HT-29 (cell line): Measurements from ENCODE around the gene NRBF2. TPM values are rescaled to one million over a fixed set of nuclear protein-coding genes. Genes with fewer than 3 reads are reported as not detected.
A peak's percentile ranks its signal among the peaks of the same experiment; 100 is the strongest.
"Not testable (repeated sequence)": the region's sequence is repeated elsewhere in the genome, so short reads cannot be mapped to it uniquely, and the experiment has no call there.

Experiments
- DNase-seq: peaks from one replicate; pipeline ENCODE4 v3.0.0-alpha.2; 2015; ENCODE audit warnings: low spot score
- total RNA-seq: library from RNA; depleted of rRNA; stranded (reverse); fragments of >200 nt; shearing (Covaris generic); gene quantifications from 2 replicates; pipeline ENCODE4 v1.2.3, GENCODE V29; 2014

The NRBF2 gene
- total RNA-seq, 1 experiment from 2014 or later, result 5.2 TPM

- DNase-seq, result no peak
Observed at GRCh38 chr10:63116452-63117072, 16.6 kb upstream of the NRBF2 start.

GRCh38 chr10:63119041-63119440 lies 14.1 kb upstream of the NRBF2 start:
- no peak for DNase-seq

GRCh38 chr10:63120554-63120953 lies 12.6 kb upstream of the NRBF2 start:
- DNase-seq, result no peak

- no peak for DNase-seq
Observed at GRCh38 chr10:63123727-63124362, 9.3 kb upstream of the NRBF2 start.

GRCh38 chr10:63125459-63125858 lies 7.7 kb upstream of the NRBF2 start:
- DNase-seq, result no peak

- DNase-seq, result no peak
Observed at GRCh38 chr10:63128443-63128842, 4.7 kb upstream of the NRBF2 start.

GRCh38 chr10:63129888-63130287 lies 3.2 kb upstream of the NRBF2 start:
- DNase-seq, result no peak

GRCh38 chr10:63132651-63133055 lies 475 bp upstream of the NRBF2 start:
- no peak for DNase-seq

GRCh38 chr10:63133821-63134557 lies 861 bp downstream of the NRBF2 start:
- peak; percentile 19 for DNase-seq

GRCh38 chr10:63137306-63137705 lies 4.2 kb downstream of the NRBF2 start:
- no peak for DNase-seq

GRCh38 chr10:63140077-63140476 lies 6.9 kb downstream of the NRBF2 start:
- DNase-seq, result no peak

- no peak for DNase-seq
Observed at GRCh38 chr10:63142136-63142535, 9.0 kb downstream of the NRBF2 start.

- DNase-seq, result no peak
Observed at GRCh38 chr10:63143987-63144386, 10.9 kb downstream of the NRBF2 start.

- no peak for DNase-seq
Observed at GRCh38 chr10:63145782-63146181, 12.7 kb downstream of the NRBF2 start.

- DNase-seq, result no peak
Observed at GRCh38 chr10:63146503-63146902, 13.4 kb downstream of the NRBF2 start.

- no peak for DNase-seq
Observed at GRCh38 chr10:63150745-63151144, 17.6 kb downstream of the NRBF2 start.

GRCh38 chr10:63153868-63154545 lies 20.9 kb downstream of the NRBF2 start:
- DNase-seq, result not testable (repeated sequence)

GRCh38 chr10:63154546-63155387 lies 21.6 kb downstream of the NRBF2 start:
- DNase-seq, result no peak

GRCh38 chr10:63155388-63156020 lies 22.4 kb downstream of the NRBF2 start:
- DNase-seq, result no peak

GRCh38 chr10:63156236-63156635 lies 23.1 kb downstream of the NRBF2 start:
- DNase-seq, result no peak
